NCI-H2171 treated with DMSO at 0.1 percent for 48 hours (cell line): ENCODE data around the gene MTMR2.
"Not testable (repeated sequence)": the region's sequence is repeated elsewhere in the genome, so short reads cannot be mapped to it uniquely, and the experiment has no call there.

Source experiments
- DNase-seq: peaks from one replicate; lab custom pipeline; 2025; lab: John Stamatoyannopoulos, UW

Gene MTMR2

GRCh38 chr11:95811052-95811451 lies 112.9 kb downstream of the MTMR2 start:
- not testable (repeated sequence) for DNase-seq

GRCh38 chr11:95806464-95806863 lies 117.4 kb downstream of the MTMR2 start:
- DNase-seq = not testable (repeated sequence)

- no peak for DNase-seq
These were observed 118.0 kb downstream of the MTMR2 start for GRCh38 chr11:95805869-95806268.

GRCh38 chr11:95803973-95804372 lies 119.9 kb downstream of the MTMR2 start:
- no peak for DNase-seq

- no peak for DNase-seq
These were observed 121.1 kb downstream of the MTMR2 start for GRCh38 chr11:95802806-95803205.

- no peak for DNase-seq
These were observed 123.5 kb downstream of the MTMR2 start for GRCh38 chr11:95800438-95800837.

GRCh38 chr11:95799546-95799945 lies 124.4 kb downstream of the MTMR2 start:
- no peak for DNase-seq

- no peak for DNase-seq
These were observed 127.4 kb downstream of the MTMR2 start for GRCh38 chr11:95796501-95796900.

GRCh38 chr11:95795627-95796295 lies 128.1 kb downstream of the MTMR2 start:
- DNase-seq = no peak

GRCh38 chr11:95794086-95794485 lies 129.8 kb downstream of the MTMR2 start:
- DNase-seq = no peak

GRCh38 chr11:95793116-95793515 lies 130.8 kb downstream of the MTMR2 start:
- no peak for DNase-seq

GRCh38 chr11:95792700-95793099 lies 131.2 kb downstream of the MTMR2 start:
- no peak for DNase-seq

GRCh38 chr11:95792200-95792599 lies 131.7 kb downstream of the MTMR2 start:
- DNase-seq = no peak

- no peak for DNase-seq
These were observed 132.2 kb downstream of the MTMR2 start for GRCh38 chr11:95791709-95792033.

GRCh38 chr11:95790933-95791708 lies 132.8 kb downstream of the MTMR2 start:
- DNase-seq = peak; percentile 68

- peak; percentile 96 for DNase-seq
These were observed 133.6 kb downstream of the MTMR2 start, which contains the start of gene CEP57 for GRCh38 chr11:95790123-95790932. TSS of gene CEP57 (plus strand) at chr11:95790498. CDS start at chr11:95790699, 201 bp downstream.

GRCh38 chr11:95789506-95790122 lies 134.3 kb downstream of the MTMR2 start, which contains the start of gene FAM76B:
TSS of gene FAM76B (minus strand) at chr11:95789782. CDS start at chr11:95789478, 304 bp downstream.
- DNase-seq = peak; percentile 98

GRCh38 chr11:95788921-95789505 lies 134.9 kb downstream of the MTMR2 start:
- DNase-seq = peak; percentile 65
